Hematopoietic multipotent progenitor cell treated with erythropoietin and hydrocortisone succinate and interleukin-3 and kit ligand, for 6 days (in vitro differentiated cells): ENCODE data around the gene PALLD.
"Not testable (repeated sequence)": the region's sequence is repeated elsewhere in the genome, so short reads cannot be mapped to it uniquely, and the experiment has no call there.

Source experiments
- DNase-seq: peaks from one replicate; pipeline ENCODE4 v3.0.0-alpha.2; 2015

Gene PALLD

GRCh38 chr4:168806247-168806646 is 309.4 kb downstream of the PALLD start:
- DNase-seq = not testable (repeated sequence)

GRCh38 chr4:168811207-168811606 is 314.4 kb downstream of the PALLD start:
- DNase-seq = no peak

GRCh38 chr4:168811786-168812651 is 315.2 kb downstream of the PALLD start:
- DNase-seq = peak; percentile 70

GRCh38 chr4:168812806-168813205 is 316.0 kb downstream of the PALLD start:
- no peak for DNase-seq

GRCh38 chr4:168813890-168814289 is 317.0 kb downstream of the PALLD start:
- DNase-seq = no peak

GRCh38 chr4:168815379-168816345 is 318.8 kb downstream of the PALLD start:
- no peak for DNase-seq

GRCh38 chr4:168817370-168817769 is 320.5 kb downstream of the PALLD start:
- DNase-seq = peak; percentile 12

- DNase-seq = no peak
These were observed 325.6 kb downstream of the PALLD start for GRCh38 chr4:168822481-168822880.

- no peak for DNase-seq
These were observed 329.1 kb downstream of the PALLD start for GRCh38 chr4:168825975-168826374.

GRCh38 chr4:168826620-168827019 is 329.8 kb downstream of the PALLD start:
- DNase-seq = no peak

GRCh38 chr4:168830777-168831512 is 334.1 kb downstream of the PALLD start:
- no peak for DNase-seq

- DNase-seq = no peak
These were observed 334.7 kb downstream of the PALLD start for GRCh38 chr4:168831585-168831918.

GRCh38 chr4:168831919-168832762 is 335.3 kb downstream of the PALLD start:
- peak; percentile 81 for DNase-seq

- no peak for DNase-seq
These were observed 336.1 kb downstream of the PALLD start for GRCh38 chr4:168832763-168833575.

GRCh38 chr4:168833881-168834280 is 337.0 kb downstream of the PALLD start:
- DNase-seq = no peak

GRCh38 chr4:168835880-168836454 is 339.1 kb downstream of the PALLD start:
- DNase-seq = no peak

GRCh38 chr4:168836490-168836889 is 339.6 kb downstream of the PALLD start:
- no peak for DNase-seq

- no peak for DNase-seq
These were observed 341.1 kb downstream of the PALLD start for GRCh38 chr4:168837922-168838321.

GRCh38 chr4:168839758-168840391 is 343.0 kb downstream of the PALLD start:
- DNase-seq = no peak

GRCh38 chr4:168840392-168840763 is 343.5 kb downstream of the PALLD start:
- no peak for DNase-seq
